Endodermal cell (in vitro differentiated cells): ENCODE measurements around the gene ZDHHC14. TPM values are rescaled to one million over a fixed set of nuclear protein-coding genes. Genes with fewer than 3 reads are reported as not detected.
"Not testable (repeated sequence)": the region's sequence is repeated elsewhere in the genome, so short reads cannot be mapped to it uniquely, and the experiment has no call there.

Experiments
- DNase-seq: peaks from one replicate; pipeline ENCODE4 v3.0.0-alpha.2; 2017
- H3K27ac ChIP-seq: 2 replicates; pipeline ENCODE4 v1.5.1; 2013; ENCODE audit warnings: mild to moderate bottlenecking, low read depth, low read length, moderate library complexity
- H3K27me3 ChIP-seq: 2 replicates; pipeline ENCODE4 v1.6.1; 2013; ENCODE audit warnings: mild to moderate bottlenecking, low read length, moderate library complexity; ENCODE audit not compliant: insufficient read depth, control insufficient read depth, poor library complexity, severe bottlenecking
- H3K36me3 ChIP-seq: 2 replicates; pipeline ENCODE4 v1.7.0; 2013; ENCODE audit warnings: mild to moderate bottlenecking, low read length, moderate library complexity; ENCODE audit not compliant: control insufficient read depth, insufficient read depth
- H3K4me1 ChIP-seq: one replicate; pipeline ENCODE4 v1.7.0; 2013; ENCODE audit warnings: low read length; ENCODE audit not compliant: control insufficient read depth, insufficient read depth
- H3K4me3 ChIP-seq: 2 replicates; pipeline ENCODE4 v1.5.1; 2013; ENCODE audit warnings: mild to moderate bottlenecking, low read length, moderate library complexity
- H3K9ac ChIP-seq: 2 replicates; pipeline ENCODE4 v1.6.1; 2013; ENCODE audit warnings: mild to moderate bottlenecking, low read length, moderate library complexity; ENCODE audit not compliant: poor library complexity, severe bottlenecking; ENCODE audit errors: extremely low read depth
- H3K9me3 ChIP-seq: 2 replicates; pipeline ENCODE4 v1.6.1; 2013; ENCODE audit warnings: mild to moderate bottlenecking, low read length, moderate library complexity; ENCODE audit not compliant: control insufficient read depth
- H3K27ac Mint-ChIP-seq: 2 replicates; pipeline ENCODE4 v1.8.0; 2020; ENCODE audit warnings: mixed read lengths
- H3K27me3 Mint-ChIP-seq: 2 replicates; pipeline ENCODE4 v1.8.0; 2021; ENCODE audit warnings: mild to moderate bottlenecking, mixed read lengths; ENCODE audit not compliant: insufficient read depth
- H3K36me3 Mint-ChIP-seq: 2 replicates; pipeline ENCODE4 v1.8.0; 2020; ENCODE audit warnings: low read depth, mixed read lengths
- H3K4me1 Mint-ChIP-seq: 2 replicates; pipeline ENCODE4 v1.8.0; 2020; ENCODE audit warnings: mixed read lengths
- H3K4me3 Mint-ChIP-seq: 2 replicates; pipeline ENCODE4 v1.8.0; 2020; ENCODE audit warnings: mild to moderate bottlenecking, moderate library complexity, mixed read lengths
- H3K9me3 Mint-ChIP-seq: 2 replicates; pipeline ENCODE4 v1.8.0; 2020; ENCODE audit warnings: mild to moderate bottlenecking, mixed read lengths
- CTCF ChIP-seq: fragments of 200-600 bp; sonication (generic); conservative IDR thresholded peaks from 2 replicates; pipeline ENCODE4 v1.5.0; 2021; ENCODE audit warnings: antibody characterized with exemption, mild to moderate bottlenecking
- WGBS, 2 experiments: methylation state at CpG; one replicate each; pipeline versions ENCODE4 v1.1.5 to v1.1.7; 2013; ENCODE audit warnings: missing lambda C conversion rate in 2 of 2, mixed read lengths in 1 of 2; ENCODE audit not compliant: insufficient coverage in 1 of 2, insufficient read length in 1 of 2; 5-methylcytosine and 5-hydroxymethylcytosine counted together
- total RNA-seq, 2 donors: library from RNA; stranded (reverse); fragmentation: NEBNext Ultra II Directional in 1 of 2; extraction: Animal tissue kit (Norgen Biotek cat#: 25700) in 1 of 2; gene quantifications; 2 replicates in 1 of 2; 3 replicates in 1 of 2; pipeline ENCODE4 v1.2.1, GENCODE V29; 2021

Gene ZDHHC14
- total RNA-seq, 2 donors from 2014 or later, result 2.3 to 4.5 TPM

- H3K27me3 ChIP-seq, result no peaks in the 10 kb centered on the region
- H3K36me3 ChIP-seq, result no peaks in the 10 kb centered on the region
- H3K4me1 Mint-ChIP-seq, result peaks cover 19% of the 10 kb centered on the region
- H3K27ac Mint-ChIP-seq, result no peak overlapping the region
- no peaks in the 10 kb centered on the region for H3K27me3 Mint-ChIP-seq
- H3K9me3 Mint-ChIP-seq, result no peaks in the 10 kb centered on the region
- H3K4me1 ChIP-seq, result no peaks in the 10 kb centered on the region
- no peak for TF ChIP-seq CTCF
- H3K9ac ChIP-seq, result no peak overlapping the region
- WGBS, 2 experiments, result 88 to 90% methylated on average over 1 to 9 of the region's 9 CpGs
- no peak overlapping the region for H3K27ac ChIP-seq
- H3K4me3 ChIP-seq, result no peak overlapping the region
- H3K4me3 Mint-ChIP-seq, result no peak overlapping the region
- H3K36me3 Mint-ChIP-seq, result no peaks in the 10 kb centered on the region
- no peak for DNase-seq
- H3K9me3 ChIP-seq, result no peaks in the 10 kb centered on the region
These were observed 79.4 kb downstream of the ZDHHC14 start for GRCh38 chr6:157460182-157460999.

GRCh38 chr6:157461000-157461915 is 80.3 kb downstream of the ZDHHC14 start:
- no peak overlapping the region for H3K27ac Mint-ChIP-seq
- no peak overlapping the region for H3K27ac ChIP-seq
- H3K27me3 ChIP-seq, result no peaks in the 10 kb centered on the region
- H3K9me3 ChIP-seq, result no peaks in the 10 kb centered on the region
- H3K9me3 Mint-ChIP-seq, result no peaks in the 10 kb centered on the region
- no peaks in the 10 kb centered on the region for H3K4me1 ChIP-seq
- peak; percentile 82 for DNase-seq
- no peaks in the 10 kb centered on the region for H3K27me3 Mint-ChIP-seq
- H3K4me3 Mint-ChIP-seq, result no peak overlapping the region
- no peaks in the 10 kb centered on the region for H3K36me3 ChIP-seq
- TF ChIP-seq CTCF, result peak; percentile 74
- peaks cover 13% of the 10 kb centered on the region for H3K4me1 Mint-ChIP-seq
- H3K4me3 ChIP-seq, result no peak overlapping the region
- H3K36me3 Mint-ChIP-seq, result no peaks in the 10 kb centered on the region
- 86 to 91% methylated on average over 16 to 17 of the region's 17 CpGs for WGBS, 2 experiments
- no peak overlapping the region for H3K9ac ChIP-seq

GRCh38 chr6:157462956-157463742 is 82.2 kb downstream of the ZDHHC14 start:
- Mint-ChIP-seq H3K36me3 (no peaks in the 10 kb centered on the region), H3K27me3 (no peaks in the 10 kb centered on the region), H3K4me1 (peaks cover 13% of the 10 kb centered on the region), H3K9me3 (no peaks in the 10 kb centered on the region), H3K27ac (no peak overlapping the region), H3K4me3 (no peak overlapping the region)
- Histone ChIP-seq H3K9ac (no peak overlapping the region), H3K9me3 (no peaks in the 10 kb centered on the region), H3K27ac (no peak overlapping the region), H3K27me3 (no peaks in the 10 kb centered on the region), H3K4me1 (no peaks in the 10 kb centered on the region), H3K4me3 (no peak overlapping the region), H3K36me3 (no peaks in the 10 kb centered on the region)
- TF ChIP-seq CTCF, result peak; percentile 23
- 90 to 100% methylated on average over 5 to 6 of the region's 6 CpGs for WGBS, 2 experiments
- DNase-seq, result no peak

- H3K27ac Mint-ChIP-seq, H3K36me3 Mint-ChIP-seq, H3K27ac ChIP-seq, H3K9me3 ChIP-seq, H3K4me1 ChIP-seq, H3K9me3 Mint-ChIP-seq, H3K36me3 ChIP-seq, H3K27me3 ChIP-seq, H3K9ac ChIP-seq, H3K4me3 Mint-ChIP-seq, H3K4me3 ChIP-seq, H3K27me3 Mint-ChIP-seq, DNase-seq: not testable (repeated sequence)
- peaks cover 13% of the 10 kb centered on the region for H3K4me1 Mint-ChIP-seq
- WGBS, 2 experiments, result 82 to 92% methylated on average over 3 of the region's 4 CpGs
These were observed 82.7 kb downstream of the ZDHHC14 start for GRCh38 chr6:157463743-157464135.
